SK-N-SH treated with all-trans-retinoic acid at 6 μM for 48 hours (cell line): Measurements from ENCODE around the gene CTXN2.
A peak's percentile ranks its signal among the peaks of the same experiment; 100 is the strongest.

Source experiments
- ATAC-seq: fragments of 200-7000 bp; cut with Tn5 transposase; 3 replicates; pipeline ENCODE4 v1.9.1; 2020; ENCODE audit warnings: mild to moderate bottlenecking, moderate library complexity
- ARNTL ChIP-seq: fragments of 450-650 bp; formaldehyde crosslinking; IDR thresholded peaks from 2 replicates; pipeline ENCODE4 v1.5.0; 2020; ENCODE audit warnings: low read depth, mild to moderate bottlenecking, moderate library complexity, borderline replicate concordance
- BACH2 ChIP-seq: fragments of 250-450 bp; sonication (Bioruptor Pico); IDR thresholded peaks from 2 replicates; pipeline ENCODE4 v1.9.0; 2021; ENCODE audit warnings: mild to moderate bottlenecking, borderline replicate concordance
- CSDC2 ChIP-seq: fragments of 250-450 bp; sonication (Bioruptor Pico); IDR thresholded peaks from 2 replicates; pipeline ENCODE4 v1.5.0; 2020; ENCODE audit warnings: mild to moderate bottlenecking, moderate library complexity
- ESRRG ChIP-seq: fragments of 250-450 bp; sonication (Bioruptor Pico); IDR thresholded peaks from 2 replicates; pipeline ENCODE4 v1.6.1; 2021; ENCODE audit warnings: mild to moderate bottlenecking
- GLIS3 ChIP-seq: fragments of 250-450 bp; sonication (Bioruptor Pico); IDR thresholded peaks from 2 replicates; pipeline ENCODE4 v1.5.0; 2020; ENCODE audit warnings: mild to moderate bottlenecking, moderate library complexity
- ISL1 ChIP-seq: fragments of 250-450 bp; sonication (Bioruptor Pico); IDR thresholded peaks from 2 replicates; pipeline ENCODE4 v2.1.2; 2022; ENCODE audit warnings: mild to moderate bottlenecking, moderate library complexity
- OSR1 ChIP-seq: fragments of 250-450 bp; sonication (Bioruptor Pico); IDR thresholded peaks from 2 replicates; pipeline ENCODE4 v1.8.0; 2022; ENCODE audit warnings: moderate library complexity, mild to moderate bottlenecking, inconsistent platforms
- PATZ1 ChIP-seq: fragments of 250-450 bp; sonication (Bioruptor Pico); IDR thresholded peaks from 2 replicates; pipeline ENCODE4 v1.8.0; 2020; ENCODE audit warnings: mild to moderate bottlenecking, moderate library complexity, borderline replicate concordance
- POU6F1 ChIP-seq: fragments of 250-450 bp; sonication (Bioruptor Pico); IDR thresholded peaks from 2 replicates; pipeline ENCODE4 v1.8.0; 2021; ENCODE audit warnings: low read depth, mild to moderate bottlenecking, moderate library complexity, borderline replicate concordance
- PPARA ChIP-seq: fragments of 250-450 bp; sonication (Bioruptor Pico); IDR thresholded peaks from 2 replicates; pipeline ENCODE4 v1.5.0; 2020; ENCODE audit warnings: mild to moderate bottlenecking, borderline replicate concordance
- RARB ChIP-seq: fragments of 250-450 bp; sonication (Bioruptor Pico); IDR thresholded peaks from 2 replicates; pipeline ENCODE4 v1.8.0; 2021; ENCODE audit warnings: mild to moderate bottlenecking, moderate library complexity
- SNAI2 ChIP-seq: fragments of 250-450 bp; sonication (Bioruptor Pico); IDR thresholded peaks from 2 replicates; pipeline ENCODE4 v1.5.0; 2020; ENCODE audit warnings: mild to moderate bottlenecking, moderate library complexity
- TCF4 ChIP-seq: fragments of 250-450 bp; sonication (Bioruptor Pico); IDR thresholded peaks from 2 replicates; pipeline ENCODE4 v1.8.0; 2021; ENCODE audit warnings: mild to moderate bottlenecking, moderate library complexity, borderline replicate concordance
- TOX ChIP-seq: fragments of 250-450 bp; sonication (Bioruptor Pico); IDR thresholded peaks from 2 replicates; pipeline ENCODE4 v1.8.0; 2021; ENCODE audit warnings: mild to moderate bottlenecking, moderate library complexity, borderline replicate concordance
- ZC3H10 ChIP-seq: fragments of 250-450 bp; sonication (Bioruptor Pico); IDR thresholded peaks from 2 replicates; pipeline ENCODE4 v1.5.1; 2021; ENCODE audit warnings: mild to moderate bottlenecking, moderate library complexity
- ZFP3 ChIP-seq: fragments of 250-450 bp; sonication (Bioruptor Pico); IDR thresholded peaks from 2 replicates; pipeline ENCODE4 v1.5.0; 2020; ENCODE audit warnings: mild to moderate bottlenecking, moderate library complexity
- ZFP30 ChIP-seq: fragments of 450-650 bp; formaldehyde crosslinking; IDR thresholded peaks from 2 replicates; pipeline ENCODE4 v1.5.0; 2022; ENCODE audit warnings: mild to moderate bottlenecking, moderate library complexity
- ZNF565 ChIP-seq: fragments of 450-650 bp; formaldehyde crosslinking; conservative IDR thresholded peaks from 2 replicates; pipeline ENCODE4 v1.5.0; 2020; ENCODE audit warnings: low read depth, mild to moderate bottlenecking, moderate library complexity
- ZNF70 ChIP-seq: fragments of 450-650 bp; formaldehyde crosslinking; IDR thresholded peaks from 2 replicates; pipeline ENCODE4 v1.5.0; 2020; ENCODE audit warnings: mild to moderate bottlenecking, moderate library complexity
- ZNF8 ChIP-seq: fragments of 450-650 bp; formaldehyde crosslinking; IDR thresholded peaks from 2 replicates; pipeline ENCODE4 v1.5.0; 2020; ENCODE audit warnings: mild to moderate bottlenecking, moderate library complexity
- TF ChIP-seq, protein P1 (sequence below): fragments of 250-450 bp; sonication (Bioruptor Pico); IDR thresholded peaks from 2 replicates; pipeline ENCODE4 v1.5.1; 2020; ENCODE audit warnings: low read depth, mild to moderate bottlenecking, moderate library complexity
- TF ChIP-seq, protein P2 (sequence below): fragments of 250-450 bp; sonication (Bioruptor Pico); IDR thresholded peaks from 2 replicates; pipeline ENCODE4 v1.5.0; 2020; ENCODE audit warnings: mild to moderate bottlenecking, moderate library complexity
- TF ChIP-seq, protein P3 (sequence below): fragments of 250-450 bp; sonication (Bioruptor Pico); IDR thresholded peaks from 2 replicates; pipeline ENCODE4 v1.5.1; 2021; ENCODE audit warnings: mild to moderate bottlenecking, moderate library complexity

The CTXN2 gene

GRCh38 chr15:48248414-48248813 lies 56.9 kb downstream of the CTXN2 start:
- TF ChIP-seq, protein P1, sequence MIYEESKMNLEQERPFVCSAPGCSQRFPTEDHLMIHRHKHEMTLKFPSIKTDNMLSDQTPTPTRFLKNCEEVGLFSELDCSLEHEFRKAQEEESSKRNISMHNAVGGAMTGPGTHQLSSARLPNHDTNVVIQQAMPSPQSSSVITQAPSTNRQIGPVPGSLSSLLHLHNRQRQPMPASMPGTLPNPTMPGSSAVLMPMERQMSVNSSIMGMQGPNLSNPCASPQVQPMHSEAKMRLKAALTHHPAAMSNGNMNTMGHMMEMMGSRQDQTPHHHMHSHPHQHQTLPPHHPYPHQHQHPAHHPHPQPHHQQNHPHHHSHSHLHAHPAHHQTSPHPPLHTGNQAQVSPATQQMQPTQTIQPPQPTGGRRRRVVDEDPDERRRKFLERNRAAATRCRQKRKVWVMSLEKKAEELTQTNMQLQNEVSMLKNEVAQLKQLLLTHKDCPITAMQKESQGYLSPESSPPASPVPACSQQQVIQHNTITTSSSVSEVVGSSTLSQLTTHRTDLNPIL (CRISPR knock-in tag) = no peak
- TF ChIP-seq BACH2 = no peak
- TF ChIP-seq ISL1 = no peak
- no peak for TF ChIP-seq ZNF565 (CRISPR knock-in tag)
- no peak for TF ChIP-seq PATZ1
- TF ChIP-seq ZFP3 (CRISPR knock-in tag) = no peak
- no peak for TF ChIP-seq GLIS3 (CRISPR knock-in tag)
- TF ChIP-seq, protein P2, sequence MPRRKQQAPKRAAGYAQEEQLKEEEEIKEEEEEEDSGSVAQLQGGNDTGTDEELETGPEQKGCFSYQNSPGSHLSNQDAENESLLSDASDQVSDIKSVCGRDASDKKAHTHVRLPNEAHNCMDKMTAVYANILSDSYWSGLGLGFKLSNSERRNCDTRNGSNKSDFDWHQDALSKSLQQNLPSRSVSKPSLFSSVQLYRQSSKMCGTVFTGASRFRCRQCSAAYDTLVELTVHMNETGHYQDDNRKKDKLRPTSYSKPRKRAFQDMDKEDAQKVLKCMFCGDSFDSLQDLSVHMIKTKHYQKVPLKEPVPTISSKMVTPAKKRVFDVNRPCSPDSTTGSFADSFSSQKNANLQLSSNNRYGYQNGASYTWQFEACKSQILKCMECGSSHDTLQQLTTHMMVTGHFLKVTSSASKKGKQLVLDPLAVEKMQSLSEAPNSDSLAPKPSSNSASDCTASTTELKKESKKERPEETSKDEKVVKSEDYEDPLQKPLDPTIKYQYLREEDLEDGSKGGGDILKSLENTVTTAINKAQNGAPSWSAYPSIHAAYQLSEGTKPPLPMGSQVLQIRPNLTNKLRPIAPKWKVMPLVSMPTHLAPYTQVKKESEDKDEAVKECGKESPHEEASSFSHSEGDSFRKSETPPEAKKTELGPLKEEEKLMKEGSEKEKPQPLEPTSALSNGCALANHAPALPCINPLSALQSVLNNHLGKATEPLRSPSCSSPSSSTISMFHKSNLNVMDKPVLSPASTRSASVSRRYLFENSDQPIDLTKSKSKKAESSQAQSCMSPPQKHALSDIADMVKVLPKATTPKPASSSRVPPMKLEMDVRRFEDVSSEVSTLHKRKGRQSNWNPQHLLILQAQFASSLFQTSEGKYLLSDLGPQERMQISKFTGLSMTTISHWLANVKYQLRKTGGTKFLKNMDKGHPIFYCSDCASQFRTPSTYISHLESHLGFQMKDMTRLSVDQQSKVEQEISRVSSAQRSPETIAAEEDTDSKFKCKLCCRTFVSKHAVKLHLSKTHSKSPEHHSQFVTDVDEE (CRISPR knock-in tag) = no peak
- TF ChIP-seq TOX (CRISPR knock-in tag) = no peak
- TF ChIP-seq OSR1 = no peak
- TF ChIP-seq, protein P3, sequence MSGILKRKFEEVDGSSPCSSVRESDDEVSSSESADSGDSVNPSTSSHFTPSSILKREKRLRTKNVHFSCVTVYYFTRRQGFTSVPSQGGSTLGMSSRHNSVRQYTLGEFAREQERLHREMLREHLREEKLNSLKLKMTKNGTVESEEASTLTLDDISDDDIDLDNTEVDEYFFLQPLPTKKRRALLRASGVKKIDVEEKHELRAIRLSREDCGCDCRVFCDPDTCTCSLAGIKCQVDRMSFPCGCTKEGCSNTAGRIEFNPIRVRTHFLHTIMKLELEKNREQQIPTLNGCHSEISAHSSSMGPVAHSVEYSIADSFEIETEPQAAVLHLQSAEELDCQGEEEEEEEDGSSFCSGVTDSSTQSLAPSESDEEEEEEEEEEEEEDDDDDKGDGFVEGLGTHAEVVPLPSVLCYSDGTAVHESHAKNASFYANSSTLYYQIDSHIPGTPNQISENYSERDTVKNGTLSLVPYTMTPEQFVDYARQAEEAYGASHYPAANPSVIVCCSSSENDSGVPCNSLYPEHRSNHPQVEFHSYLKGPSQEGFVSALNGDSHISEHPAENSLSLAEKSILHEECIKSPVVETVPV (CRISPR knock-in tag) = no peak
- TF ChIP-seq TCF4 = no peak
- TF ChIP-seq CSDC2 (CRISPR knock-in tag) = no peak
- no peak for TF ChIP-seq SNAI2 (CRISPR knock-in tag)
- TF ChIP-seq POU6F1 = no peak
- TF ChIP-seq RARB = no peak
- TF ChIP-seq ARNTL = no peak
- no peak for TF ChIP-seq ZC3H10
- no peak for TF ChIP-seq ZNF8 (CRISPR knock-in tag)
- TF ChIP-seq, all 23 proteins: peak for 0
- ATAC-seq = no peak

GRCh38 chr15:48250640-48251076 lies 59.2 kb downstream of the CTXN2 start:
- peak; percentile 83 for ATAC-seq
- TF ChIP-seq TOX (CRISPR knock-in tag) (no peak), PPARA (CRISPR knock-in tag) (no peak), GLIS3 (CRISPR knock-in tag) (no peak), ZFP30 (CRISPR knock-in tag) (no peak), RARB (no peak), ZC3H10 (no peak), CSDC2 (CRISPR knock-in tag) (no peak), OSR1 (no peak), ESRRG (no peak), TCF4 (no peak), SNAI2 (CRISPR knock-in tag) (no peak), POU6F1 (no peak), ARNTL (no peak), ZNF565 (CRISPR knock-in tag) (no peak), ZFP3 (CRISPR knock-in tag) (no peak), ZNF70 (CRISPR knock-in tag) (no peak)
- TF ChIP-seq, protein P3 (CRISPR knock-in tag) = no peak
- TF ChIP-seq, protein P2 (CRISPR knock-in tag) = no peak
- TF ChIP-seq, protein P1 (CRISPR knock-in tag) = no peak
